ENCODE measurements around the gene IFFO2.

DNA sequence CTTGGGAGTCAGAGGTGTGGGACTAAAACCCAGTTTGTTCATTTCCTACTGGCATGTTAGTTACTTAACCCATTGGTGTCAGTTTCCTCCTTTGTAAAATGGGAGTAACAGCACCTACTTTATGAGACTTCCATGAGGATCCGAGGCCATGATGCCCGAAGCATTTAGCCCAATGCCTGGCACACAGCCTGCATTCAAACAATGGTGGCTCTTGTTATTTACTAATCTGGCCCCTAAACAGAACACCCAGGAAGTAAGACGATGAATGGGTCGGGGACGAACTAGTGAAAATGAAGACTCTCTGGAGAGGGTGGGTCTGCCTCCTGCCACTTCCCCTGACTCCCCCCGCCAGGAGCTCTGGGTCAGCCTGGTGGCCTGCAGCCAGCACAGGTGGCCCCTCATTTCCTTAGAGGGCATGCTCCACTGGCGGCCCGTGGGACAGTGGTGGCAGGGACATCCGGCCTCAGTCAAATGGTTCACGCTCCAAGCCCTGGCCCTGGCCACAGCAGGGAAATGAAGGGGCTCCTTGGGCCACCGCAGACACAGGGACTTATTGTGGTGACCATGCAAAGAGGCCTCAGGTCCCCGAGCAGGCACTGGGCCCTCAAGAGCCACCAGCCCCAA is 87.6 kb downstream of the IFFO2 start:
- TF ChIP-seq, protein P1, sequence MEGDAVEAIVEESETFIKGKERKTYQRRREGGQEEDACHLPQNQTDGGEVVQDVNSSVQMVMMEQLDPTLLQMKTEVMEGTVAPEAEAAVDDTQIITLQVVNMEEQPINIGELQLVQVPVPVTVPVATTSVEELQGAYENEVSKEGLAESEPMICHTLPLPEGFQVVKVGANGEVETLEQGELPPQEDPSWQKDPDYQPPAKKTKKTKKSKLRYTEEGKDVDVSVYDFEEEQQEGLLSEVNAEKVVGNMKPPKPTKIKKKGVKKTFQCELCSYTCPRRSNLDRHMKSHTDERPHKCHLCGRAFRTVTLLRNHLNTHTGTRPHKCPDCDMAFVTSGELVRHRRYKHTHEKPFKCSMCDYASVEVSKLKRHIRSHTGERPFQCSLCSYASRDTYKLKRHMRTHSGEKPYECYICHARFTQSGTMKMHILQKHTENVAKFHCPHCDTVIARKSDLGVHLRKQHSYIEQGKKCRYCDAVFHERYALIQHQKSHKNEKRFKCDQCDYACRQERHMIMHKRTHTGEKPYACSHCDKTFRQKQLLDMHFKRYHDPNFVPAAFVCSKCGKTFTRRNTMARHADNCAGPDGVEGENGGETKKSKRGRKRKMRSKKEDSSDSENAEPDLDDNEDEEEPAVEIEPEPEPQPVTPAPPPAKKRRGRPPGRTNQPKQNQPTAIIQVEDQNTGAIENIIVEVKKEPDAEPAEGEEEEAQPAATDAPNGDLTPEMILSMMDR (IDR thresholded peaks at IDR 0.05): no peak
- TF ChIP-seq POLR2AphosphoS5 (IDR thresholded peaks at IDR 0.05; ENCODE audit: insufficient read depth in 1 of 2, low read depth in 1 of 2) (no peak), POLR2A (IDR thresholded peaks at IDR 0.05) (no peak)
